Measurements from ENCODE around the gene DHRS7B.

The DHRS7B gene

GRCh38 chr17:21157586-21158370 lies 31.0 kb downstream of the DHRS7B start:
- no peak for DNase-seq (ENCODE audit: low spot score)

- no peak for DNase-seq (ENCODE audit: low spot score)
Observed at GRCh38 chr17:21160401-21160800, 33.6 kb downstream of the DHRS7B start.

DNA sequence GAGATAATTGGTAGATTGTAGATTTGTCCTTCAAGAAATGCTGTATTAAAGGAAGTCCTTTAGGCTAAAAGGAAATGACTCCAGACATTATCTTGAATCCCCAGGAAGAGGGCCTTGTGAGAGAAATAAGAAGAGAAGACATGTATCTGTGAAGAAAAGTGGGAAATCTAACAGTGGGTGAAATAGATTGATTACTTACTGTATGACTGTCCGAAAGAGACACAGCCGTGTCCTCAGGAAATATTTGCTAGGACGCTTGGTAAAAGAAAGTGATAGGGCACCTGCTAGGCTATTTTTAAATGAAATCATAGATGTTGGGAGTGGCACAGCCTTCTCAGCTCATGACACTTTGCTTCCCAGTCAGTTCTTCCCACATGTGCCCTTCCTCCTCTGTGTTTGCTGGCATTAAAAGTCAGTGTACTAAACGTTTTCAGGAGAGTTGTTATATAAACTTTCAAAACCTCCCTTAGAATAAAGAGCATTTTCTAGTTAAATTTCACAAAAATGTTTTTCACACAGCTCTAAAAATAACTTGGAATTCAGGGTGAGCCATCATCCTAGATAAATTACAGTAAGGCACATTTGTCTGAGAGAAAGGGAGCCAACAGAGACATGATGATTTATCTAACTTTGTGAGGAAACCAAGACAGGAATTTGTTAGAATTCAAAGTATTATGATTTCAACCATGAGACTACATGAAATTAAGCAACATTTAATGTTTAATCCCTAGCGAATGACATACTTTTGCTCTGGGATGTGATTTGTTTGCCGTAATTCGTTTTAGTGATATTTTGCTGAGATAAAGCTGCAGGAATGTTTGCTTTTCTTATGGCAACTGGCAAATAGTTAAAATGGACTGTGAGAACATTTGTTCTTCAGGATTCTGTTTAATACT lies 35.0 kb downstream of the DHRS7B start:
- no peak for DNase-seq (ENCODE audit: low spot score)

DNA sequence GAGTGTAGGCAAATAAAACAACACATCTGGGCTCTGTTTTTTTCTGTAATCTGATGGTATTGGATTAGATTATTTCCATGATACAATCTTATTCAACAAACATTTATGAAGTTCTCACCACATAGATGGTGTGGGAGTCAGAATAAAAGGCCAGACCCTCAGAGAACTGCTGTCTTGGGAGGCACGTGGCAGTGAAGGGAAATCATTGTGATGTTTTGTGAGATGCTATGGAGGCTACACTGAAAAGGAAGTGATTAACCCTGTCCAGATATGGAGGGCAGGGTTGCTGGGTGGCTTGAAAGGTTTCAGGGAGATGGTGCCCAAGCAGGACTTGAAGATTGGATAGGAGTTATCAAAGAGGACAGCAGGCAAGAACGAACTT lies 35.6 kb downstream of the DHRS7B start:
- no peak for DNase-seq (ENCODE audit: low spot score)

GRCh38 chr17:21163101-21163500 lies 36.3 kb downstream of the DHRS7B start:
- DNase-seq (ENCODE audit: low spot score): no peak

GRCh38 chr17:21164216-21164615 lies 37.5 kb downstream of the DHRS7B start:
- DNase-seq (ENCODE audit: low spot score): no peak

DNA sequence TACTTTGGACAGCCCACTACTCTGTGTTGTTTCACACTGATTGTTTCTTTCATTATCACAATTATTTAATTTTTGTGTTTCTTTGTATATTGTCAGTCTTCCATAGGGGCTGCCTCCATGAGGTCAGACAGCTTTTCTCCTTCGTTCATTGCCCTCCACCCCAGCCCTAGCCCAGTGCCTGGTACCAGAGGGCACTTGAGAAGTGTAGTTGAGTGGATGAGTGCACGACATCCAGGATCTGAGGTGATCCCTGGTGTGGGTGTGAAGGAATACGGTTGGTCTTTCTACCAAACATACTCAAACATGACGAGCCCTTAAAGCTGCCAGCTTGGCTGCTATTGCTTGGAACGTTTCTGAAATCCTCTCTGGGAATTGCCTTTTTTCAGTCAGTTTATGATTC lies 37.9 kb downstream of the DHRS7B start:
- DNase-seq (ENCODE audit: low spot score): no peak

- DNase-seq (ENCODE audit: low spot score): no peak
Observed at GRCh38 chr17:21165922-21166594, 39.3 kb downstream of the DHRS7B start.

DNA sequence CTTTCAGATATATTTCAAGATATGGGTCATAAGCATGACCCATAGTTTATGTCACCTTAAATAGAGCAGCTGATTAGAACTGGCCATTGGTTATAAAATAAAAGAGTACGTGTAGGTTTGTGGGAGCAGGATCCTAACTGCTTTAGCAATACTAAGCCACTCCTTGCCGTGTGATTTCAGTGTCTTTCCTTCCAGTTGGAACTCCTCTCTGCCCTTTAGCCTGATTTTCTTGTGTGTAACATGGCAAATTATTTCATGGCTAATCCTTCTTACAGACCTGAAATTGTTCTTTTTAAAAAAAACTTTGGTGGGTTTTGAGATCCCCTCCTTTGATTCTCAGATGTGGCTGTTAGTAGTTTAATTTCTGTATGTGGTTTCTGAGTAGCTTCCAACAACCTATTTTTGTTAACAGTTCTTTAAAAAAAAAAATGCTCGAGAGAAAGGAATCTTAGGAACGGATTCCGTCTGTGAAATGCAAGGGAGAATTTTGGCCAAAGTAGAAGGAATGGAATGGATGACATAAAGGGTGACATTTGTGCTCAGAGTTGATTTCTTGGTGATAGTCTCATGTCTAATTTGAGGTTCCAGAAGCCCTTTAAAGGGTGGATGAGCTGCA lies 39.9 kb downstream of the DHRS7B start:
- DNase-seq (ENCODE audit: low spot score): no peak

GRCh38 chr17:21167303-21167702 lies 40.5 kb downstream of the DHRS7B start:
- DNase-seq (ENCODE audit: low spot score): no peak

DNA sequence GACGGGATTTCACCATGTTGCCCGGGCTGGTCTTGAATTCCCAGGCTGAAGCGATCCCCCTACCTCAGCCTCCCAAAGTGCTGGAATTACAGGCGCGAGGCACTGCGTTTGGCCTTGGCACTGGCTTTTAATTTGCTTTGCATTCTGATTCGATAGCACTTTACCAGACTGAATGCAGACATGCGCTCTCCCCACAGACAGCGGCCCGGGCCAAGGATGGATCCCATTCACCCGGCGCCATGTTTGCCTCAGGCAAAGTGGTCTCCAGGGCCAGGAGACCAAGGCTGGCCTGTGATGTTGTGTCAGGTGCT lies 41.7 kb downstream of the DHRS7B start:
- DNase-seq (ENCODE audit: low spot score): no peak

- no peak for DNase-seq (ENCODE audit: low spot score)
Observed at GRCh38 chr17:21169496-21169895, 42.7 kb downstream of the DHRS7B start.

- DNase-seq (ENCODE audit: low spot score): no peak
Observed at GRCh38 chr17:21170809-21171208, 44.0 kb downstream of the DHRS7B start.

GRCh38 chr17:21171309-21171922 lies 44.7 kb downstream of the DHRS7B start:
- DNase-seq (ENCODE audit: low spot score): no peak

DNA sequence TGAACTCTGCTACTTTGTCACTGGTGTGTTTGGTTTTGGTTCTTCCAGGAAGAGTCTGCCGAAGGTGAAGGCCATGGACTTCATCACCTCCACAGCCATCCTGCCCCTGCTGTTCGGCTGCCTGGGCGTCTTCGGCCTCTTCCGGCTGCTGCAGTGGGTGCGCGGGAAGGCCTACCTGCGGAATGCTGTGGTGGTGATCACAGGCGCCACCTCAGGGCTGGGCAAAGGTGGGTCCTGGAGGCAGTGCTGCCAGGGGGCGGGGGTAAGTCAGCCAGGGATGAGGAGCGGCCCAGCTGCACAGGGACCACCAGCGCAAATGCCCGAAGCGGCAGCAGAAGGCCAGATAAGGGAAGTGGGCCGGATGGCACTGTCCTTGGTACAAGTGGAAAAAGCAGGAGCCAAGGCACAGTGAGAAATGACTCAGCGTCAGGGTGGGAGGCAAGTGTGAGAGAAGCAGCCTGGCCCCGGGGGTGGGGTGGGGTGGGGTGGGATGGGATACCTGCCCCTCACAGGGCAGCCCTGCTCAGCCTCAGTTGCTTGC lies 45.3 kb downstream of the DHRS7B start:
- DNase-seq (ENCODE audit: low spot score): no peak

- DNase-seq (ENCODE audit: low spot score): no peak
Observed at GRCh38 chr17:21172846-21173245, 46.1 kb downstream of the DHRS7B start.

DNA sequence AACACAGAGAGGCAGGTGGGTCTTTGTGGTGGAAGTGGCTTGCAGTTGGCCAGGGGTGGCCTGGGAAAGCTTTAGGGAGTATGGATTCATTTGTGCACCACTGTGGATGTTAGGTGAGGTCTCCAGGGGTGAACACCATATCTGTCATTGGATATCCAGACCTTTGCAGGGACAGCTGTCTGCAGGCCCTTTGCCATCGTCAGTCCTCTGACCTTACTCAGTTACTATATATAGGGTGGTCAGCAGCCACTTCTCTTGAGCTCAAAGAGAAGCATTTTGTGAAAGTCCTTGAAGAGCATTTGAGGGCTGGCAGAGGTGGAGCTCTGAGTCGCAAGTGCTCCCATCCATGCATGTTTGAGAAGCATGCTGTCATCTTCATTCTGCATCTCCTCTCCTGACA lies 46.8 kb downstream of the DHRS7B start:
- no peak for DNase-seq (ENCODE audit: low spot score)

- DNase-seq (ENCODE audit: low spot score): no peak
Observed at GRCh38 chr17:21174186-21174585, 47.4 kb downstream of the DHRS7B start.

DNA sequence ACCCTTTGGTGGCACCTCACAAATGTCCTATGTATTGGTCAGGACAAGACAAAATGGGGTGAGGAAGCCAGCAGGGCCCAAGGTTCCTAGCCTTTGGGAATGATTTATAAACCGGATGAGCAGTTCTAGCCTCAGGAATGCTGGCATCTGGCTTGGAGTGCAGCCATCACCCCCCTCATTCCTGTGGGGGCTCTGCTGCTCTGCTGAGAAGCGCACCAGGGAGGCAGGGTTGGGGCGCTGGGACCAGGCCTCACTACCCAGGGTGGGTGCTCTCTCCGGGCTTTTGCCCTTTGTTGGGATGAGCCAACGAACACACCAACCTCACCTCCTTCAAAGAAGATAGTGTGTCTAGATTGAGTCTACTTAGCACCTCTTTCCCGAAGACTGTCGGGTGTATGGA lies 47.9 kb downstream of the DHRS7B start:
- DNase-seq (ENCODE audit: low spot score): no peak

DNA sequence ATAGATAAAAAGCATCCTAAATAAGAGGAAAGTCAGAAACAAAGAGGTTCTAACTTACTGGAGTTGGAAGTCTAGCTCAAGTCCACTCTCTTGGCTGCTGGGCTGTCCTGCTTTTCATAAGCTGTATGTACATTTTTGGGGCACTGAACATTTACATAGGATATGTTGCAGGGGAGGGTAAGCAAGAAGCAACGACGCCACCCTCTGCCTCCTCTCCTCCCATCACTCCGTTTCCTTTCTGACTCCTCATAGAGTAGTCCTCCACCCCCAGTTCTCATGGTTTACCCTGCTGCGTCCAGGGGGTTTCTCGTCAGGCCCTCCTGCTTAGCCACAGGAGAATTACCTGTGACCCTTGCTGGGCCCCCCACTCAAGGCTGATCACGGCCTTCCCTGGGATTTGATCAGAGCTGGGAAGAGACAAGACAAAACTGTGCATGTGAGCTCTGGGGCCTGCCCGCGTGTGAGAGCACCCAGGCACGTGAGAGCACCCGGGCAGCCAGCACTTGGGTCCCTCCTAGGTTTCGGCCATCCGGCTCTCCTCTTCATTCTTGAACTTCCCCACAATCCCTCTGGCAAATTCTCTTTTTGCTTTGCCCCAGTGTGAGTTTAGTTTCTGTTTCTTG lies 50.1 kb downstream of the DHRS7B start:
- no peak for DNase-seq (ENCODE audit: low spot score)

DNA sequence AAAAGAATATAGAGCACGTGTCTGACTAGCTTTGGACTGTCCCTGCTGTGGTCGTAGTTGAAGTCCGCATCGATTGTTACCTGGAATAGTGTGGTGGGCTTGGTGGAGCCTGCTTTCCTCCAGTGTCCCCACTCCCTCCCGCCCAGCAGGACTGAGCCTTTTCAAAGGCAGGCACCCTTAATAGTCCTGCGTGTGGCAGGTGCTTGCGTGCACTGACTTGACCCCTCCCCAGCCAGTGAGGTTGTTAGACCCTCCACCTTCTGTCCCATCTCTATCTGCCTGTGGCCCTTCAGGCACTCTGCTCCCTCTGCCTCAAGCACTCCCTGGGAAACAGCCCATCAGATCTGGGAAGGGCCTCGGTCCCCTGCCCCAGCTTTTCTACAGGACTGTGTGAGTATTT lies 50.6 kb downstream of the DHRS7B start:
- DNase-seq (ENCODE audit: low spot score): no peak

Measured in SK-N-DZ (cell line).